Fibroblast of skin of left biceps (primary cell): Measurements from ENCODE around the gene LOXL4.

Experiments used
- DNase-seq, 2 experiments: peaks; one replicate each; pipeline ENCODE4 v3.0.0-alpha.2; 2013; ENCODE audit warnings: low read depth in 2 of 2

The LOXL4 gene

GRCh38 chr10:98295401-98295811 is 27.4 kb upstream of the LOXL4 start:
- DNase-seq = no peak

GRCh38 chr10:98294270-98294627 is 26.3 kb upstream of the LOXL4 start:
- DNase-seq = no peak

GRCh38 chr10:98293550-98294269 is 25.7 kb upstream of the LOXL4 start:
- DNase-seq = no peak

GRCh38 chr10:98292971-98293370 is 25.0 kb upstream of the LOXL4 start:
- DNase-seq = no peak

- no peak for DNase-seq
Measured at GRCh38 chr10:98289802-98290209, 21.8 kb upstream of the LOXL4 start.

- DNase-seq = no peak
Measured at GRCh38 chr10:98287321-98287720, 19.3 kb upstream of the LOXL4 start.

GRCh38 chr10:98286419-98286818 is 18.4 kb upstream of the LOXL4 start:
- no peak for DNase-seq

GRCh38 chr10:98285416-98285815 is 17.4 kb upstream of the LOXL4 start:
- no peak for DNase-seq

- DNase-seq = no peak
Measured at GRCh38 chr10:98276311-98276710, 8.3 kb upstream of the LOXL4 start.

GRCh38 chr10:98274562-98274961 is 6.6 kb upstream of the LOXL4 start:
- DNase-seq = no peak

GRCh38 chr10:98273057-98273850 is 5.3 kb upstream of the LOXL4 start:
- no peak for DNase-seq

GRCh38 chr10:98272656-98273055 is 4.7 kb upstream of the LOXL4 start:
- DNase-seq = no peak

GRCh38 chr10:98272245-98272644 is 4.3 kb upstream of the LOXL4 start:
- DNase-seq = no peak

- no peak for DNase-seq
Measured at GRCh38 chr10:98270786-98271185, 2.8 kb upstream of the LOXL4 start.

- DNase-seq = no peak
Measured at GRCh38 chr10:98270073-98270740, 2.2 kb upstream of the LOXL4 start.

- peak; percentile 42 to 47 for DNase-seq
Measured at GRCh38 chr10:98269435-98269912, 1.5 kb upstream of the LOXL4 start.

GRCh38 chr10:98268694-98269431 is 869 bp upstream of the LOXL4 start:
- no peak for DNase-seq

- no peak for DNase-seq
Measured at GRCh38 chr10:98267069-98267893, 713 bp downstream of the LOXL4 start.

- DNase-seq = no peak
Measured at GRCh38 chr10:98266647-98267046, 1.3 kb downstream of the LOXL4 start.

- no peak for DNase-seq
Measured at GRCh38 chr10:98265403-98266378, 2.3 kb downstream of the LOXL4 start.
